Skeletal muscle tissue (tissue), 4 donors: ENCODE data around the gene TTLL10. TPM values are rescaled to one million over a fixed set of nuclear protein-coding genes. Genes with fewer than 3 reads are reported as not detected.

Source experiments
- H3K27ac ChIP-seq: one replicate; pipeline ENCODE4 v1.7.0; 2013; ENCODE audit warnings: mild to moderate bottlenecking, low read depth, low read length, inconsistent platforms
- H3K27me3 ChIP-seq, 3 donors: one replicate each; pipeline ENCODE4 v1.7.0; 2013; ENCODE audit warnings: low read length in 3 of 3; ENCODE audit not compliant: control insufficient read depth in 3 of 3, insufficient read depth in 3 of 3
- H3K36me3 ChIP-seq, 3 donors: one replicate each; pipeline ENCODE4 v1.7.0; 2013; ENCODE audit warnings: low read length in 3 of 3; ENCODE audit not compliant: control insufficient read depth in 3 of 3, insufficient read depth in 3 of 3
- H3K4me1 ChIP-seq, 3 donors: one replicate each; pipeline ENCODE4 v1.7.0; 2013; ENCODE audit warnings: low read length in 3 of 3, mild to moderate bottlenecking in 3 of 3; ENCODE audit not compliant: control insufficient read depth in 3 of 3, insufficient read depth in 3 of 3
- H3K4me3 ChIP-seq, 3 donors: one replicate each; pipeline ENCODE4 v1.7.0; 2013; ENCODE audit warnings: low read length in 3 of 3
- H3K9ac ChIP-seq, 3 donors: one replicate each; pipeline ENCODE4 v1.7.0; 2013; ENCODE audit warnings: low read length in 3 of 3, mild to moderate bottlenecking in 3 of 3, moderate library complexity in 2 of 3, low read depth in 1 of 3
- H3K9me3 ChIP-seq, 3 donors: one replicate each; pipeline ENCODE4 v1.7.0; 2013; ENCODE audit warnings: low read length in 3 of 3; ENCODE audit not compliant: control insufficient read depth in 3 of 3
- total RNA-seq: library from RNA; depleted of rRNA; stranded (reverse); fragments of >200 nt; gene quantifications from one replicate; pipeline ENCODE4 v1.2.3, GENCODE V29; 2014
- donor health status: Osteomylitis.

TTLL10 gene
- total RNA-seq, 1 donor from 2014 or later, result not detected

- peaks cover 0 to 9% (median 0%) of the 10 kb centered on the region in 3 donors for H3K4me1 ChIP-seq
- H3K4me3 ChIP-seq, result no peak overlapping the region
- no peaks in the 10 kb centered on the region for H3K36me3 ChIP-seq
- H3K9me3 ChIP-seq, result no peaks in the 10 kb centered on the region
- H3K9ac ChIP-seq, result no peak overlapping the region
- H3K27me3 ChIP-seq, result peaks cover 30 to 56% (median 52%) of the 10 kb centered on the region in 3 donors
- no peak overlapping the region for H3K27ac ChIP-seq
Measured at GRCh38 chr1:1178794-1179331, 5.2 kb downstream of the TTLL10 start.

GRCh38 chr1:1179346-1179982 is 5.8 kb downstream of the TTLL10 start:
- Histone ChIP-seq H3K4me3 (no peak overlapping the region), H3K36me3 (no peaks in the 10 kb centered on the region), H3K27me3 (peaks cover 30 to 50% (median 50%) of the 10 kb centered on the region in 3 donors), H3K9me3 (no peaks in the 10 kb centered on the region), H3K9ac (no peak overlapping the region), H3K27ac (no peak overlapping the region), H3K4me1 (peaks cover 0 to 10% (median 0%) of the 10 kb centered on the region in 3 donors)

GRCh38 chr1:1179983-1180861 is 6.5 kb downstream of the TTLL10 start:
- Histone ChIP-seq H3K9me3 (no peaks in the 10 kb centered on the region), H3K9ac (no peak overlapping the region), H3K4me3 (no peak overlapping the region), H3K27me3 (peaks cover 29 to 48% (median 47%) of the 10 kb centered on the region in 3 donors), H3K27ac (no peak overlapping the region), H3K4me1 (peaks cover 0 to 10% (median 0%) of the 10 kb centered on the region in 3 donors), H3K36me3 (no peaks in the 10 kb centered on the region)

GRCh38 chr1:1181129-1181937 is 7.7 kb downstream of the TTLL10 start:
- Histone ChIP-seq H3K27ac (no peak overlapping the region), H3K4me1 (peaks cover 0 to 10% (median 0%) of the 10 kb centered on the region in 3 donors), H3K9ac (no peak overlapping the region), H3K9me3 (no peaks in the 10 kb centered on the region), H3K36me3 (no peaks in the 10 kb centered on the region), H3K27me3 (peaks cover 21 to 37% (median 36%) of the 10 kb centered on the region in 3 donors), H3K4me3 (no peak overlapping the region)

GRCh38 chr1:1181938-1182410 is 8.3 kb downstream of the TTLL10 start:
- Histone ChIP-seq H3K9ac (no peak overlapping the region), H3K36me3 (no peaks in the 10 kb centered on the region), H3K9me3 (no peaks in the 10 kb centered on the region), H3K4me1 (peaks cover 0 to 10% (median 0%) of the 10 kb centered on the region in 3 donors), H3K27ac (no peak overlapping the region), H3K4me3 (no peak overlapping the region), H3K27me3 (peaks cover 14 to 33% (median 31%) of the 10 kb centered on the region in 3 donors)

- Histone ChIP-seq H3K9ac (no peak overlapping the region), H3K9me3 (no peaks in the 10 kb centered on the region), H3K4me3 (no peak overlapping the region), H3K27ac (no peak overlapping the region), H3K27me3 (peaks cover 8 to 30% (median 26%) of the 10 kb centered on the region in 3 donors), H3K4me1 (peaks cover 0 to 10% (median 0%) of the 10 kb centered on the region in 3 donors), H3K36me3 (no peaks in the 10 kb centered on the region)
Measured at GRCh38 chr1:1182491-1183220, 9.0 kb downstream of the TTLL10 start.

- Histone ChIP-seq H3K27ac (no peak overlapping the region), H3K4me1 (peaks cover 0 to 10% (median 0%) of the 10 kb centered on the region in 3 donors), H3K27me3 (peaks cover 4 to 25% (median 21%) of the 10 kb centered on the region in 3 donors), H3K9me3 (no peaks in the 10 kb centered on the region), H3K9ac (no peak overlapping the region), H3K36me3 (no peaks in the 10 kb centered on the region), H3K4me3 (no peak overlapping the region)
Measured at GRCh38 chr1:1183221-1183747, 9.6 kb downstream of the TTLL10 start.

- Histone ChIP-seq H3K36me3 (no peaks in the 10 kb centered on the region), H3K4me3 (no peak overlapping the region), H3K27me3 (peaks cover 3 to 25% (median 15%) of the 10 kb centered on the region in 3 donors), H3K9ac (no peak overlapping the region), H3K27ac (no peak overlapping the region), H3K9me3 (no peaks in the 10 kb centered on the region), H3K4me1 (peaks cover 0 to 10% (median 0%) of the 10 kb centered on the region in 3 donors)
Measured at GRCh38 chr1:1183833-1184775, 10.4 kb downstream of the TTLL10 start.
